ENCODE measurements around the gene KIAA0753.
A peak's percentile ranks its signal among the peaks of the same experiment; 100 is the strongest.

Gene KIAA0753

GRCh38 chr17:6548578-6549330 is 91.8 kb downstream of the KIAA0753 start:
- DNase-seq (ENCODE audit: low read depth in 3 of 3): peak in 1 of 3 experiments; percentile 24

GRCh38 chr17:6548034-6548433 is 92.5 kb downstream of the KIAA0753 start:
- no peak for DNase-seq (ENCODE audit: low read depth in 3 of 3)

GRCh38 chr17:6547336-6547735 is 93.2 kb downstream of the KIAA0753 start:
- DNase-seq (ENCODE audit: low read depth in 3 of 3): no peak

GRCh38 chr17:6546069-6546718 is 94.3 kb downstream of the KIAA0753 start:
- no peak for DNase-seq (ENCODE audit: low read depth in 3 of 3)

GRCh38 chr17:6545291-6545690 is 95.2 kb downstream of the KIAA0753 start:
- no peak for DNase-seq (ENCODE audit: low read depth in 3 of 3)

GRCh38 chr17:6544011-6544370 is 96.5 kb downstream of the KIAA0753 start:
- DNase-seq (ENCODE audit: low read depth in 3 of 3): no peak

- DNase-seq (ENCODE audit: low read depth in 3 of 3): no peak
Measured at GRCh38 chr17:6543079-6544010, 97.2 kb downstream of the KIAA0753 start.

GRCh38 chr17:6542577-6542976 is 97.9 kb downstream of the KIAA0753 start:
- no peak for DNase-seq (ENCODE audit: low read depth in 3 of 3)

- no peak for DNase-seq (ENCODE audit: low read depth in 3 of 3)
Measured at GRCh38 chr17:6541886-6542285, 98.6 kb downstream of the KIAA0753 start.

- no peak for DNase-seq (ENCODE audit: low read depth in 3 of 3)
Measured at GRCh38 chr17:6539871-6540270, 100.6 kb downstream of the KIAA0753 start.

GRCh38 chr17:6536566-6537065 is 103.9 kb downstream of the KIAA0753 start:
- no peak for DNase-seq (ENCODE audit: low read depth in 3 of 3)

- DNase-seq (ENCODE audit: low read depth in 3 of 3): no peak
Measured at GRCh38 chr17:6536053-6536452, 104.5 kb downstream of the KIAA0753 start.

- DNase-seq (ENCODE audit: low read depth in 3 of 3): no peak
Measured at GRCh38 chr17:6534846-6535514, 105.5 kb downstream of the KIAA0753 start.

- no peak for DNase-seq (ENCODE audit: low read depth in 3 of 3)
Measured at GRCh38 chr17:6532441-6532885, 108.0 kb downstream of the KIAA0753 start.

- no peak for DNase-seq (ENCODE audit: low read depth in 3 of 3)
Measured at GRCh38 chr17:6531575-6531974, 108.9 kb downstream of the KIAA0753 start.

- DNase-seq (ENCODE audit: low read depth in 3 of 3): no peak
Measured at GRCh38 chr17:6530324-6530920, 110.1 kb downstream of the KIAA0753 start.

GRCh38 chr17:6528557-6528956 is 112.0 kb downstream of the KIAA0753 start:
- DNase-seq (ENCODE audit: low read depth in 3 of 3): no peak

Data from stimulated activated CD4-positive, alpha-beta T cell treated with anti-CD3 and anti-CD28 coated beads, TNF-alpha, amount 100 ng/mL, for 24 hours (primary cell).